GM19240 (cell line): Measurements from ENCODE around the gene SLC41A3.

Experiments
- DNase-seq: peaks from one replicate; pipeline ENCODE4 v3.0.0; 2011; ENCODE audit warnings: low spot score; ENCODE audit not compliant: insufficient read length

Gene SLC41A3

GRCh38 chr3:126083913-126084767, at the start of gene SLC41A3:
Gene SLC41A3, minus strand, starts transcription at chr3:126084124. Its CDS starts 15,905 bp downstream, at chr3:126068219.
- peak; percentile 86 for DNase-seq

GRCh38 chr3:126133606-126134005, 49.7 kb upstream of the SLC41A3 start:
- no peak for DNase-seq

GRCh38 chr3:126132751-126133511, 49.0 kb upstream of the SLC41A3 start:
- no peak for DNase-seq

GRCh38 chr3:126131881-126132750, 48.2 kb upstream of the SLC41A3 start:
- DNase-seq: no peak

- no peak for DNase-seq
Observed at GRCh38 chr3:126130981-126131745, 47.2 kb upstream of the SLC41A3 start.

DNA sequence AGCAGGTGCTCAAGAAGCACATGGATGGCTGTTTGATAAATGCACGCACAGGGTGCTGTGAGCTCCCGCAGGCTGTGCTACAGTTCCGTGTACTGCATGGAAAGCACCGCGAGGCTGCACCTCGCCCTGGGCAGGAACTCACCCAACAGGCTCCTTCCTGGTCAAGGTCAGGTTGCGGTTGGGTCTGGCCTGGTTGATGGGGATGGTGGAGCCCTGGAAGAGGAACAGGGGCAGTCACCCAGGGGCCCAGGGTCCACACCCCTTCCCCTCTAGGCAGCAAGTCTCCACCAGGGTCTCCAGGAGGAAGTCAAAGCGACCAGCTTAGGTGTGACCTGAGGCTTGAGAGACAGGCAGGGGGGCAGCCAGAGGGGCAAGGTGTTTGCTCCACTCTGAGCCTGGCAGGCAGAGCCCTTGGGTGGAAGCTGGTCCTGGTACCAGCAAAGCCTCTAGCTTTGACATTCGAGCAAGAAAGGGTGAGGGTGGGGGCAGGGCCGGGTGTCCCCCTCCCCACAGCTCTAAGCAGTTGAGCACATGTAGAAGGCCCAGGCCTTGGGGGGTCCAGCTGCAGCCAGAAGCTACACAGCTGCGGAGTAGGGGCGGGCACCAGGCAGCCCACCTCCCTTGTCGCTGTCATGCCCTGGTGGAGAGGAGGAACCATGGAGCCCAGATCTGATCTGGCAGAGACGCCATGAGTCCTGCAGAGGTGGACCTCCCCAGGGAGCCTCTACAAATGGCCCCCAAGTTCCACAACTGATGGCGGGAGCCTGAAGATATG, 46.3 kb upstream of the SLC41A3 start:
- no peak for DNase-seq

DNA sequence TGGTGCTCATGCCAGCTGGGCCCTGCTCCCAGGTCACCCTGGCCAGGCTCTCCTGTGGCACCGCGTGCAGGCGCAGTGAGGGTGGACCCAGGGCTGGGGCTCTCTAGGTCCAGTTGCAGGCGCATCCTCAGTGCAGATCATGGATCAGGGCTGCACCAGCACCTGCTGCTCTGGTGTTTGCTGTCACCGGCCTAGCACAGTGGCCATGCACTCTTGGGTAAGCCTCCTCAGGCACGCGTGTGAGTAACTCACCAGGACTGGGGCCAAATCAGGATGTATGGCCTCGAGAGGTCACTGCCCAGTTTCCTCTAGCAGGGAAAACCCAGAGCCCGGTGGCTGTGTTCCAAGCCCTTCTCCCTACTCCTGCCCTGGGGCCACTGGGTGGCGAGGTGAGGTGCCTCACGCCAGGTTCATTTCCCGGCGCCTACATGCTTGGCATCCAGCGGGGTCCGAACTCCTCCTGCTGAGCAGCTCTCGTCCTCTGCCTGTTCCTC, 45.5 kb upstream of the SLC41A3 start:
- DNase-seq: no peak

DNA sequence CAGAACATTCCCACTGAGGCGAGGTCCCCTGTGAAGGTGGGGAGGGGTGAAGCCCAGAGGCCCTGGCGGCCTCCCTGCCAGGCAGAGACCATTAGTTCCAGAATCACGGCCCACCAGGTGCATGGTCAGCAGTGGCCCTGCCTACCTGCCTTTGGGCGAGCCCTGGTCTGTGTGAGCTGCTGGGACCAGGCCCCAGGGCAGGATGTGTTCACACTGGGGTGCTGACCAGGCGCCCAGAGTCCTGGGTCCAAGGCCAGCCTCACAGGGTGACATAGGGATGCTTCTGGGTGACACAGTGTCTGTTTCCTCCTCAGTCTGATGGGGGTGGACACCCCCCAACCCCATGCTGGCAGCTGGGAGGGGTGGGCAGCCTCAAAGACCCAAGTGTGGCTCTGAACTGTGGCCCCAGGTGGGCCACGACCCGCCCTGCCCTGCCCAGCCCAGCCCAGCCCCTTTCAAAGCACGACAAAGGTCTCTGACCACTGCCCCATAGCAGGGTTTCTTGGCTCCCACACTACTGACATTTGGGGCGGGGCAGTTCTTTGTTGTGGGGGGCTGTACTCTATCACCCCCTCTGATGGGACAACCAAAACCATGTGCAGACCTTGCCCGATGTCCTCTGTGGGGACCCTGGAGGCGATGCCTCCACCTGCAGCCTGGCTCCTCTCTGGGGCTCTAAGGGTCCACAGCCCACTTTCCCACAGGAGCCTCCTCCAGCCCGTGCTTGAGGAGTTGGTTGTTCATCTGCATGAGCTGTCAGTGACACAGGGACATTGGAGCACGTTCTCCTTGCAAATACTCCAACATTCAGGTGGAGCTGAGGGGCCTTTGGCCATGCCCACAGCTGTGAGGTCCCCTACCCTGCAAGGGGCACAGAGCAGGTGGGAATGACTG, 44.8 kb upstream of the SLC41A3 start:
- no peak for DNase-seq

DNA sequence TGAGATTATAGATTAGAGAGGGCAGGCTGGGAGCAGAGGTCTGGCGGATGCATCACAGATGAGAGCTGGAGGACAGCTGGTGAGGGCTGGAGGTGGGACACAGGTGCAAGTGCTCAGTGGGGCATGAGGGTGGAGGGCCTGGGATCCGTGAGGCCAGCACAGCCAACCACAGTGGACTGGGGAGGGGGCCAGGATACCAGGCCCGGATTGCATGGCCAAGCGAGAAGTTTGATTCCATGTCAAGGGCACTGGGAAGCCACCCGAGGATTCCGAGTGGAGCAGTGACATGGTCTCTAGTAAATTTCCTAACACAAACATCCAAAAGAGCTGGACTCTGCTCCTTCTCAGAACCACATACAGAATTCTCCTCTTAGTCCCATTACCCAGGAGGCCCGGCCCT, 44.0 kb upstream of the SLC41A3 start:
- no peak for DNase-seq

- no peak for DNase-seq
Observed at GRCh38 chr3:126127452-126127851, 43.5 kb upstream of the SLC41A3 start.

GRCh38 chr3:126126811-126127431, 43.0 kb upstream of the SLC41A3 start:
- DNase-seq: no peak

DNA sequence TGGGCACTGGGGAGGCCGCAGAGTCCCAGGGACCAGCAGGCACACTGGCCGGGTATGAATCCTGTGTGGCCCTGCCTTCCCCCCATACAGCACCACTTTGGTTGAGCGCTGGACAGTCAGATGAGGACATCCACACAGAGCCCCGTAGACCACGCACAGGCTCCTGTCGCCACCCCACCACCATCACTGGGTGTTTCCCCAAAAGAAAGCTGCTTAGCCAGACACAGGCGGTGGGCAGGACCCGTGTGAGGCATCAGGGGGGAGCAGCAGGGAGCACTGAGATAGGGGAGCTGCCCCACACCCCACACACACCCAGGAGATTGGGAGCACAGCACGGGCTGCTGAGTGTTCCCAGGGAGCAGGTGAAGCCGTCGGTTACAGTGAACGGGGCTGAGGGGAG, 42.4 kb upstream of the SLC41A3 start:
- no peak for DNase-seq

DNA sequence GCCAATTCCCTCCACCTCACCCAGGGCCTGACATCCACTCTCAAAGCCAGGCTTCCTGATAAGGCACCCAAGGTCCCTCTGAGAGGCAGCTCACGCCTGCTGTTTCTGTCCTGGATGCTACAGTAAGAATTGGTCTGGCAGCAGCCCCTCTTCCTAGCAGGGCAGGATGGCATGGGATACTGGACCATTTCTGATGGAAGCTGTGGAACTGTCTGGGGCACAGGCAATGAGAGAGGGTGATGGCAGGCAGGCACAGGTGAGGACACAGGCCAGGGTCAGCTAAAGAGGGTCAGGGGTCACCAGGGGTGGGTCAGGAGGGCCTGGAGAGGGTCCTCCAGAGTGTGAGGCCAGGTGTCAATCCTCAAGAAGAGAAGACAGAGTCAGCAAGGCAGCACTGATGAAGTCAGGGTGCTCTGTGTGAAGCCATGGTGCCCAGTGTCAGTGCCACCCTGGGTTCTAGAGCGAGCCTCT, 41.9 kb upstream of the SLC41A3 start:
- no peak for DNase-seq

DNA sequence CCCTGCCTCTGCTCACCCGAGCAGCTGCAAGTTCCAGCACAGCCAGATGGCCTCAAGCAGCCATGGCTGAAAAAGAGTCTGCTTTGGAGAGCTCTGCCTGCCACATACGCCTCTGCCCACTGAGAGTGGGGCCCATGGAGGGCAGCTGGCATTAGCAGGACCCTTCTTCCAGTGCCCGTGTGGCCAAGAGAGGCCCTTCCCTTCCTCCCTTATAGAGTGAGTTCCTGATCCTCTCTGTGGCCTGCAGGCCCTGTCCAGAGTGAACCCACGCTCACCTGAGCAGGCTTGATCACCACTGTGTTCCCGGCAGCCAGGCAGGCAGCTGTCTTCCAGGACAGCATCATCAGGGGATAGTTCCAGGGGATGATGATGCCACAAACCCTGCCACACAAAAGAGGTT, 41.4 kb upstream of the SLC41A3 start:
- no peak for DNase-seq

GRCh38 chr3:126124896-126125295, 41.0 kb upstream of the SLC41A3 start:
- DNase-seq: no peak

- no peak for DNase-seq
Observed at GRCh38 chr3:126124148-126124868, 40.4 kb upstream of the SLC41A3 start.

DNA sequence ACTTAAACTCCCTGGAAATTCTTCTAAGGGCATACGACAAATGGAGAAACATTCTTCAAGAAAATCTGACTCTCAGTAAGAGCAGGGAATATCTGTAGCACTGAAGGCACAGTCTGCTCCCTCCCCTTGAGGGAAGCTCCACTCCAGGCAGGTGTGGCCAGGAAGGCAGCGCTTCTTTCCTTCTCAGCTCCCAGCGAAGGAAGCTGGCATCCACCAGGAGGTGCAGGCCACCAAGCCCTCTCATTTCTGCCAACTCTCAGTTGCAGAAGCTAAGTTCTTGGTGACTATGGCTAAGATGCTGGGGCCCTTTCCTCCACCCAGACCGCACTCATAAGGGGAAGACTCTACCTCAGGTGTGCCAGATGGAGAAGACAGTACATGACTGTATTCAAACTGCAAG, 37.7 kb upstream of the SLC41A3 start:
- no peak for DNase-seq

- no peak for DNase-seq
Observed at GRCh38 chr3:126121074-126121473, 37.1 kb upstream of the SLC41A3 start.
